ENCODE measurements around the gene ZNF550.
"Not testable (repeated sequence)": the region's sequence is repeated elsewhere in the genome, so short reads cannot be mapped to it uniquely, and the experiment has no call there.

Gene ZNF550

DNA sequence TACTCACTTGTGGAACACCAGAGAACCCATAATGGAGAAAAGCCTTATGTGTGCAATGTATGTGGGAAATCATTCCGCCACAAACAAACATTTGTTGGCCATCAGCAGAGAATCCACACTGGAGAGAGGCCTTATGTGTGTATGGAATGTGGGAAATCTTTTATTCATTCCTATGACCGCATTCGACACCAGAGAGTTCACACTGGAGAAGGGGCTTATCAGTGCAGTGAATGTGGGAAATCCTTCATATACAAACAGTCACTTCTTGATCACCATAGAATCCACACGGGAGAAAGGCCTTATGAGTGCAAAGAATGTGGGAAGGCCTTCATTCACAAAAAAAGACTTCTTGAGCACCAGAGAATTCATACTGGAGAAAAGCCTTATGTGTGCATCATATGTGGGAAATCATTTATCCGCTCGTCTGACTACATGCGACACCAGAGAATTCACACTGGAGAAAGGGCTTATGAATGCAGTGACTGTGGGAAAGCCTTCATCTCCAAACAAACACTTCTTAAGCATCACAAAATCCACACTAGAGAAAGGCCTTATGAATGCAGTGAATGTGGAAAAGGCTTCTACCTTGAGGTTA is 21.6 kb downstream of the ZNF550 start:
- FAIRE-seq (no peak), DNase-seq (ENCODE audit: low spot score) (no peak)

DNA sequence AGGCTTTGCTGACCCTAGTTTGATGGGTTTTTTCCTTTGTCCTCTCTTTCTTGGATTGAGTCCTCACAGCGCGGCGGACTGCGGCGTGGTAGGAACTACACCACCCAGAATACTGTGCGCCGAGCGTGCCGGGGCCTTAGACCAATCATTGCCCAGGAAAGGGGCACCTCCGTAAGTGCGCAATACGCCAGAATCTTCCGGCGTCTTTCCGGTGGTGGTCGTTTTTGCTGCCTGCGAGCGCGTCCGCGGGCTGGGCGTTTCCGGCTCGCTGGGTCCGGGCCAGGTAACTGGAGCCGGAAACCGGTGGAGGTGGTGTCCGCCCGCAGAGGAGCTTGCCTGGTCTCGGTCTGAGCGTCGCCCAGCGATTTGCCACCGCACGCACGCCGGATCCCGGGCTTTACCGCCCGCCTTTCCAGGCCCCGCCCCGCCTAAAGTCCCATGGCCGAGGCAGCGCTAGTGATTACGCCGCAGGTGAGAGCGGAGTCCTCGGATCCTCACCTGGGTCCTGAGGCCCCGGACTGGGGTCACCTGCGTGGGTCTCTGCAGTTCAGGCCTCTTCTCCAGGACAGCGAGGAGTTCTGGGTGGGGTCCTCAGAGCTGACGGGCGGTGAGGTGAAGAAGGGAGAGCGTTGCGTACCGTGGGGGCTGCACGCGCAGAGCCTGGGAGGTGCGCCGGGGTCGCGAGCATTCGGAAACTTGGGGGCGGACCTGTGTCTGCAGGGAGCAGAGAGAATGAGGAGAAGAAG is 32.4 kb downstream of the ZNF550 start, which contains the start of gene ZNF549:
ZNF549 (plus strand) TSS at position 221 of the 746 bp plus-strand sequence; CDS start at position 439, 218 bp downstream.
- peak; percentile 63 for FAIRE-seq
- DNase-seq (ENCODE audit: low spot score), result peak; percentile 74

DNA sequence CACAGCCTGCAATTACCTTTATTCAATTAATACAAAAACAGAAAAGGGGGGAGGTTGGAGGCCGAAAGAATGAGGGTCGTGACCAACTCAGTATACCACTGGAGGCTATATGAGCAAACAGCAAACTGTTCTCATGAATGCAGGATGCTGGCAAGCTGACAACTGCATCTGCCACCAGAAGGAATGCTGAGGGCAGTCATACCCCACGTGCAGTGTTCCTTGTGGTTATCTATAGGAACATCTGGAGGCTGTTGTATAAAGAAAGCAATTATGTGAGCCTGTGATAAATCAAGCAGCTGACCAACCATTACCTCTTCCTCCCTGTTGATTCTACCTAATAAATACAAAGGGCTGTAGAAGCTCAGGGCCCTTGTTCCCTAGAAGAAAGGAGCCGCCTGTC is 41.6 kb downstream of the ZNF550 start:
- not testable (repeated sequence) for DNase-seq (ENCODE audit: low spot score); FAIRE-seq

DNA sequence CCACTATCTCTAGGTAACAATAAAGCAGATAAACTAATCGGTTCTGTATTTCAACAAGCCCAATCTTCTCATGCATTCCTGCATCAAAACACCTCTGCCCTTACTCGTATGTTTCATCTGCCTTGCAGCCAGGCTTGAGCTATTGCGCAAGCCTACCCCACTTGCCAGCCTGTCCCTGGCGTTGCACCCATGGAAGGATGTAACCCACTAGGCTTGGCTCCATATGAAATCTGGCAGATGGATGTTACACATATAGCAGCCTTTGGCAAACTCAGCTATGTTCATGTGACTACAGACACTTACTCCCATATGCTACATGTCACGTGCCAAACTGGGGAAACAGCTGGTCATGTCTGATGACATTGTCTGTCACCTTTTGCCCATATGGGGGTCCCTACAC is 44.4 kb downstream of the ZNF550 start:
- DNase-seq (ENCODE audit: low spot score), result no peak
- no peak for FAIRE-seq

DNA sequence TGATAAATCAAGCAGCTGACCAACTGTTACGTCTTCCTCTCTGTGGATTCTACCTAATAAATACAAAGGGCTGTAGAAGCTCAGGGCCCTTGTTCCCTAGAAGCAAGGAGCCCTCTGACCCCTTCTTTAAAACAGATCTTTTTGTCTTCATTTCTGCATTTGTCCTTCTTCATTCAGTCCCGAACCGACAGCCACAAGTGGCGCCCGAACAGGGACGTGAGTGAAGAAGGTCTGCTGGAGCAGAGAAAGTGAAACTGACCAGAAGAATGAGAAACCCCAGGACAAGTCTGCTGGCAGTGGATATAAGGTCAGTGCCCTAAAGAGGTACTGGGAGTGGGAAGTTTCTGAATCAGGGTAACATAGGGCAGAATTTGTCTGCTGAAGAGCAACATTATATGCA is 46.8 kb downstream of the ZNF550 start:
- no peak for DNase-seq (ENCODE audit: low spot score)
- no peak for FAIRE-seq

DNA sequence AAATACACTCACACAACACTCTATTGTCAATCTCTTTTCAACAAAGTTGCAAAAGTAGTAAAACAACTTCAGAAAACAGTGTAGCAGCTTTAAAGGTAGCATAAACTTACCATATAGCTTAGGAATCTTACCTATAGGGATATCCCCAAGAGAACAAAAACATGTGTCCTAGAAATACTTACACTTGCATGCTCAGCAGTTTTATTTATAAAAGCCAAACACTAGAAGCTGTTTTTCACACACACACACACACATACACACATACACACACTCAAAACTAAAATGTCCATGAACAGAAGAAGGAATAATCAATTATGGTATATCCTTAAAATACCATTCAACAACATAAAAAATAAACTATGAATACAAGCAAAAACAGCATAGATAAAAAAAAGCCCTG is 48.2 kb downstream of the ZNF550 start:
- DNase-seq (ENCODE audit: low spot score) (no peak), FAIRE-seq (no peak)

DNA sequence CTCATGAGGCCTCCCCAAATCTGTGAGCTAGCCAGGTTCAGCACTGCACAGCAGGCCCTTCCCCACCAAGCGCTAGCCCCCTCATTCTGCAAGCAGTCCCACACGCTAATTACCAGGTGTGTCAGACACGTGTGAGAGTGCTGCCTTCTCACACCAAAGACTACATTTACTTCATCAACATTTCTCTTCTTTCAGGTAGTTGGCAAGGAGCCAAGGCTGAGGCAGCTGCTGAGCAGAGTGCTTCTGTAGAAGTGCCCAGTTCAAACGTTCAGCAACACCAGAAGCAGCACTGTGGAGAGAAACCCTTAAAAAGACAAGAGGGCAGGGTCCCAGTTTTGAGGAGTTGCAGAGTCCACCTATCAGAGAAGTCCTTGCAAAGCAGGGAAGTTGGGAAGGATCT is 53.5 kb downstream of the ZNF550 start:
- DNase-seq (ENCODE audit: low spot score) (no peak), FAIRE-seq (no peak)

DNA sequence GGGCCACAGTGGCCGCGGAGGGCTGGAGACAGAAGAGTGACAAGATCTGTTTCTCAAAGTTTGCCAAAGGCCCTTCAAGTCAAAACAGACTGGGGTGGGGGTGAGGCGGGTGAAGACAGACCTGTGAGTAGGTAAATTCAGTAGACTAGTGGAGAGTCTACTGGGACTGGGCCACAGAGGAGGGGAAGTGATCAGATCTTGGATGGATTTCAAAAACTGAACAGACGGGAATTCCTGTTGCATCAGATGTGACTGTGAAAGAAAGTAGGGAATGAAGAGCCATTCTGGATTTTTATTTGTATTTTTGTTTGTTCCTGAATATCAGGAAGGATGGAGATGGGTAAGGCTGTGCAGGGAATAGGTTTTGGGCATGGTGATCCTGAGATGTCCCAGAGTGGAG is 59.3 kb downstream of the ZNF550 start:
- FAIRE-seq; DNase-seq (ENCODE audit: low spot score): not testable (repeated sequence)

DNA sequence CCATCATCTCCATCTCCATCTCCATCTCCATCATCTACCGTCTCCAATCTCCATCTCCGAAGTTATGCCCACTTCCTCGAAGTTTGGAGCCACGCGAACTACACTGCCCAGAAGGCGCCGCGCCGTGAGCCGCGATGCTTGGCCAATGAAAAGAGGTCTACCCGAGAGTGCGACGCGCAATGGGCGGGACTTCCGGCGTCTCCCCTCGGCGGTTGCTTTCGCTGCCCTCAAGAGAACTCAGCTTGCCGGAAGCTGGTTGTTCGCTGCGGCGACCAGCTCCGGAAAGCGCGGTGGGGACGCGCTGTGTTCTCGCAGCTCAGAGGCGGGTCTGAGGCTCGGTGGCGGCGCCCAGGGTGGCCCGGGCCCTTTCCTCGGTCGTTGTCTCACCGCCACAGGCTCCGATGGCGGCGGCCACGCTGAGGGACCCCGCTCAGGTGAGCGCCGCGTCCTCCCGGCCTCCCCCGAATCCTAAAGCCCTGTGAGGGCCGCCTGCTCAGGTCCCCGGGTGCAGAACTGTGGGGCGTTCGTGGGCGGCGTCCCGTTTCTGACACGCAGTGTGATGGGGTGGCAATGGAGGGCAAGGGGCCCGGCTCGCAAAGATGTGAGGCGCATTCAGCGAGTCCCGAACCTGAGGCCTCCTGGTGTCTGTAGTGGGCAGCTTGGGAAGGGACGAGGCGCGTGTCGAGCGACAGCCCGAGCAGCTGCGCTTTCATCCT is 59.8 kb downstream of the ZNF550 start, which contains the start of gene ZNF773:
ZNF773 (plus strand) TSS at position 259 of the 716 bp plus-strand sequence; CDS start at position 402, 143 bp downstream.
- peak; percentile 47 for FAIRE-seq
- peak; percentile 76 for DNase-seq (ENCODE audit: low spot score)

DNA sequence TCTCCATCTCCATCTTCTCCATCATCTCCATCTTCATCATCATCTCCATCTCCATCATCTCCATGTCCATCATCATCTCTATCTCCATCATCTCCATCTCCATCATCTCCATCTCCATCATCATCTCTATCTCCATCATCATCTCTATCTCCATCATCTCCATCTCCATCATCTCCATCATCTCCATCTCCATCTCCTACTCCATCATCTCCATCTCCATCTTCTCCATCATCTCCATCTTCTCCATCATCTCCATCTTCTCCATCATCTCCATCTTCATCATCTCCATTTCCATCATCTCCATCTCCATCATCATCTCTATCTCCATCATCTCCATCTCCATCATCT is 60.4 kb downstream of the ZNF550 start:
- not testable (repeated sequence) for DNase-seq (ENCODE audit: low spot score); FAIRE-seq

DNA sequence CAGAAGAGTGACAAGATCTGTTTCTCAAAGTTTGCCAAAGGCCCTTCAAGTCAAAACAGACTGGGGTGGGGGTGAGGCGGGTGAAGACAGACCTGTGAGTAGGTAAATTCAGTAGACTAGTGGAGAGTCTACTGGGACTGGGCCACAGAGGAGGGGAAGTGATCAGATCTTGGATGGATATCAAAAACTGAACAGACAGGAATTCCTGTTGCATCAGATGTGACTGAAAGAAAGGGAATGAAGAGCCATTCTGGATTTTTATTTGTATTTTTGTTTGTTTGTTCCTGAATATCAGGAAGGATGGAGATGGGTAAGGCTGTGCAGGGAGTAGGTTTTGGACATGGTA is 71.4 kb downstream of the ZNF550 start:
- FAIRE-seq, result not testable (repeated sequence)

DNA sequence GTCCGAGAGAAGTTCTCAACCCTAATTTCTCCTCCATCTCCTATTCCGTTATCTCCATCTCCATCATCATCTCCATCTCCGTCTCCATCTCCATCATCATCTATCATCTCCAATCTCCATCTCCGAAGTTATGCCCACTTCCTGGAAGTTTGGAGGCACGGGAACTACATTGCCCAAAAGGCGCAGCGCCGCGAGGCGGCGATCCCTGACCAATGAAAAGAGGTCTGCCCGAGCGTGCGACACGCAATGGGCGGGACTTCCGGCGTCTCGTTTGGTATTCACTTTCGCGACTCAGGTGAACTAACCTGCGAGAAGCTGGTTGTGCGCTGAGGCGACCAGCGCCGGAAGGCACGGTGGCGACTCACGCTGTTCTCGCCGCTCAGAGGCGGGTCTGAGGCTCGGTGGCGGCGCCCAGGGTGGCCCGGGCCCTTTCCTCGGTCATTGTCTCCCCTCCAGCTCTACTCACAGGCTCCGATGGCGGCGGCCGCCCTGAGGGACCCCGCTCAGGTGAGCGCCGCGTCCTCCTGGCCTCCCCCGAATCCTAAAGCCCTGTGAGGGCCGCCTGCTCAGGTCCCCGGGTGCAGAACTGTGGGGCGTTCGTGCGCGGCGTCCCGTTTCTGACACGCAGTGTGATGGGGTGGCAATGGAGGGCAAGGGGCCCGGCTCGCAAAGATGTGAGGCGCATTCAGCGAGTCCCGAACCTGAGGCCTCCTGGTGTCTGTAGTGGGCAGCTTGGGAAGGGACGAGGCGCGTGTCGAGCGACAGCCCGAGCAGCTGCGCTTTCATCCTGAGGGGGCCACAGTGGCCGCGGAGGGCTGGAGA is 72.0 kb downstream of the ZNF550 start, which contains the start of gene ZNF419:
ZNF419 (plus strand) TSS at position 274 of the 822 bp plus-strand sequence; CDS start at position 475, 201 bp downstream.
- FAIRE-seq (peak; percentile 70), DNase-seq (ENCODE audit: low spot score) (peak; percentile 61)

More for the DNA sequence above, 71.4 kb downstream of the ZNF550 start:
- not testable (repeated sequence) for DNase-seq (ENCODE audit: low spot score)
